ENCODE data around the gene GDNF. TPM values are rescaled to one million over a fixed set of nuclear protein-coding genes. Genes with fewer than 3 reads are reported as not detected.

Gene GDNF
- total RNA-seq, 2 experiments from 2014 or later, result not detected

DNA sequence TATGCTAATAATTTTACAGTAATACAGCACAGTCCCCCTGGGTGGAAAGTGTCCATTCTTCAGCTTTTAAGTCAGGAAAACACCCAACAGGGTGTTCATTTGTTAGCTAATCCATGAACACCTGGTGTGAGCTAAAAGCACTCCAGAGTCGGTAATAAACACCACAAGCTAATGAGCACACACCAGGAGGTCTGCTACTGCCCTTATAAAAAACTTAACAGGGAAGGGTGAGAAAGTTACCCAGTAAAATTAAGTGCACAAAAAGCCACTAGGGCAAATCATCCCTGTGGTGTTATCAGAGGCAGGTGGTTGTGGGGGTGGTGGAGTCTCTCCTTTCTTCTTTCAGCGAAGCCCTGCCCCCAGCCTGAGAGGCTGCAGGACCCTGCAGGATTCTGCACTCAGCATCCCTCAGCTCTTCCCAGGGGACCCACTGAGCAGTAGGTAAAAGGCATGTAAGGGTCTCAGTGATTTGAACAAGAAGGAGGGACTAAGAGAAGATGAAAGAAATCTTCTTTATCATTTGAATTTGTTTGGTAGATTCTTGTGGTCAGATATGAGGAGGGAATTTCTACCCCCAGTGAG is 14.4 kb downstream of the GDNF start:
- H3K27ac Mint-ChIP-seq, result no peak overlapping the region
- no peaks in the 10 kb centered on the region for H3K9me3 Mint-ChIP-seq (ENCODE audit: low read depth)
- CTCF ChIA-PET, result no interaction called here
- no peak for DNase-seq
- peaks cover 48% of the 10 kb centered on the region for H3K27me3 Mint-ChIP-seq
- no peaks in the 10 kb centered on the region for H3K4me1 Mint-ChIP-seq
- no peaks in the 10 kb centered on the region for H3K36me3 Mint-ChIP-seq
- no peak for ATAC-seq
- no peak overlapping the region for H3K4me3 Mint-ChIP-seq

DNA sequence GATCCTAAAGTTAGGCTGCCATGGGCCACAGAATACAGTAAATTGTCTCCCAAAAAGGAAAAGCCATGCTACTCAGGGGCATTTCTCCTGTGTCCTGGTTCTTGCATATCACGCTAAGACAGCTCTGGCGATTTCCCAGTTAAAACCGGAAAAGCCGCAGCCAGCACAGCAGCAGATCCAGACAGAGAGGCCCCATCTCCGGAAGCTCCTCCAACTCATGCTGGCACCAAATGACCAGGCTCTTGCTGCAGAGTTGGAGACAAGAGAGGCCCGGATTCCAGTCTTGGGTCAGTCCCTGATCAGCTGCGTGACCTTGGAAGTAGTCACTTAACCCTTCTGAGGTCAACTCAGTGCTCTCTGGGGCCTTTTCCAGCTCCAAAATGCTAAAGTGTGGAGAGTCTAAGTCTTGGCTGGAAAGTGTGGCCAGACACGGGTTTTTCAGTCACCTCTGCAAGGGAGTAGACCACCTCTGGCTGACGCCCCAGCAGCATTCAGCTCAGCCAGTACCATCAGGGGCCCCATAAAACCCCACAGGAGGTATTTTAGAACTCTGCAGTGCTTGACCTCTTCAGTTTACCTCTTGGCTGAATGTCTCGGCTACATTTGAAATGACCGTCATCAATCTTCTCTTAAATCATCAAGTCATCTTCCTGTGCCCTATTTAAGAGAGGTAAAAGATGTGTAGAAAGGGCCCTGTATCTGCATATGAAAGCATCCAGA is 16.2 kb downstream of the GDNF start:
- CTCF ChIA-PET, result no interaction called here
- Mint-ChIP-seq H3K27me3 (peaks cover 46% of the 10 kb centered on the region), H3K36me3 (no peaks in the 10 kb centered on the region), H3K9me3 (ENCODE audit: low read depth) (no peaks in the 10 kb centered on the region), H3K4me1 (no peaks in the 10 kb centered on the region), H3K4me3 (no peak overlapping the region), H3K27ac (no peak overlapping the region)
- DNase-seq, result no peak
- no peak for ATAC-seq

DNA sequence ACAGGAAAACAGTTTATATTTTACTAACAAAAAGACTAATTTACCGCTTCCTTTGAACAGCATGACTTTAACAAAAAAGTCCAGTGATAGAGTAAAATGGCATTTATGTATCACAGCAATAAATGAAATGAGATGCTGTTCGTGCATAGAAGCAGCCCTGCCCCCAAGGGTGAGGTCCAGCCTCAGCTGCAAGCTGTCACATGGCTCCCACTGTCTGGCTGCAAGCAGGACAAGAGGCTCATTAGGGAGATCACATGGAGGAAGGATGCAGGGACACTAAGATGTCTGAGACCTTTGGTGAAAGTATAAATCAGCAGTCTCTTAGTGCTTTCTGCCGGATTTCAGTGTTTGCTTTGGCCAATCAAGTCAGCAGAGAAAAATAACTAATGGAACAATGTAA is 23.0 kb downstream of the GDNF start:
- DNase-seq (no peak), ATAC-seq (no peak)
- Mint-ChIP-seq H3K36me3 (no peaks in the 10 kb centered on the region), H3K9me3 (ENCODE audit: low read depth) (no peaks in the 10 kb centered on the region), H3K4me1 (no peaks in the 10 kb centered on the region), H3K27me3 (peaks cover 14% of the 10 kb centered on the region), H3K27ac (no peak overlapping the region), H3K4me3 (no peak overlapping the region)
- CTCF ChIA-PET, result no interaction called here

DNA sequence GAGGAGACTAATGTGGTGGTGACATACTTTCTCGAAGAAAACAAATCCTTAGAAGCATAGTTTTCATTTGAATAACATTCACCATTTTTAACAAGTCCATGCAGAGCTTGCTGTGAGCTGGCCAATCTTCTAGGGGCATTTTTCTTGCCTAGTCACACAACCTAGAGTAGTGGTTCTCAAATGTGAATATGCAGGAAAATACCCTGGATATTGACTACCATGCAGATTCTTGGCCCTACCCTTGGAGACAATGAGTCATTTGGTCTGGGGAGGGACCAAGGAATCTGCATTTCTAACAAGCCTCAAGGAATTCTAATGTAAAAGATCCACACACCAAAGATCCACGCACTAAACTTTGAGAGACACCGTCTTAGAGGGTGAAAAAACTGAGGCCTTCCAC is 23.5 kb downstream of the GDNF start:
- DNase-seq (no peak), ATAC-seq (no peak)
- Mint-ChIP-seq H3K9me3 (ENCODE audit: low read depth) (no peaks in the 10 kb centered on the region), H3K4me1 (no peaks in the 10 kb centered on the region), H3K4me3 (no peak overlapping the region), H3K27ac (no peak overlapping the region), H3K27me3 (peaks cover 14% of the 10 kb centered on the region), H3K36me3 (no peaks in the 10 kb centered on the region)
- CTCF ChIA-PET, result no interaction called here

DNA sequence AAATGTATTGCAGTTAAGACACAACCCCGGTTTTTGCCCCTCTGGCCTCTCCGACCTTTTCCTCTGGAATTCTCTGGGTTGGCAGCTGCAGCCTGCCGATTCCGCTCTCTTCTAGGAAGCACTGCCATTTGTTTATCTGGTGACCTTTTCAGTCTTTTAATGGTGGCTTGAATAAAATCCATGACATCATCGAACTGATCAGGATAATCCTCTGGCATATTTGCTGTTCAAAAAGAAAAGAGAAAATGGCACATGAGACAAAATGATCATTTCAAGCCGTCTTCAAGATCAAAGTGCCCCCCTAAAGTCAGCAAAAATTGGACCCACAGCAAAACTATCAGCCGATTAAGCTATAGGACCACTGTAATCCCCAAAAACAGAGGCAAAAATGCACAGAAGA is 23.9 kb downstream of the GDNF start:
- H3K4me3 Mint-ChIP-seq, result no peak overlapping the region
- DNase-seq (no peak), ATAC-seq (no peak)
- H3K9me3 Mint-ChIP-seq (ENCODE audit: low read depth), result no peaks in the 10 kb centered on the region
- H3K36me3 Mint-ChIP-seq, result no peaks in the 10 kb centered on the region
- CTCF ChIA-PET, result no interaction called here
- no peaks in the 10 kb centered on the region for H3K4me1 Mint-ChIP-seq
- H3K27me3 Mint-ChIP-seq, result peaks cover 14% of the 10 kb centered on the region
- no peak overlapping the region for H3K27ac Mint-ChIP-seq

DNA sequence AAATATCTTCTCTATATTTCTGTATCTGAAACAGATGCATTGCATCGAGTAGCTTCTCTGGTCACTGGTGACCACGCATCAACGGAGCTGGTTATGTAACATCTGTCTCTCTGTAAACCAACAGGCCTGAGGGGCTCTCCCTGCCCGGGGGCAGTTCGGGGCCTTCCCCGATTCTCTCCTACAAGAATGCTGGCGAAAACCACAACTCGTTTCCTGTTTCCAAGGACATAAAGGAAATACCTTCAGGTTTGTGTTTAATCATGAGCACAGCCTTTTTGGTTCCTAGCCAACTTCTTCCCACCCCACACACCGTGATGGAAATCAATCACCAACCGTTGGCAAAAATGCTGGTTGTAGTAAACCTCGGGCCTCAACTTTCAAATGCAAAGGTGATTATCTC is 25.1 kb downstream of the GDNF start:
- Mint-ChIP-seq H3K9me3 (ENCODE audit: low read depth) (no peaks in the 10 kb centered on the region), H3K27ac (no peak overlapping the region), H3K4me1 (no peaks in the 10 kb centered on the region), H3K27me3 (peaks cover 10% of the 10 kb centered on the region), H3K36me3 (no peaks in the 10 kb centered on the region), H3K4me3 (no peak overlapping the region)
- CTCF ChIA-PET, result no interaction called here
- no peak for DNase-seq
- ATAC-seq, result no peak

DNA sequence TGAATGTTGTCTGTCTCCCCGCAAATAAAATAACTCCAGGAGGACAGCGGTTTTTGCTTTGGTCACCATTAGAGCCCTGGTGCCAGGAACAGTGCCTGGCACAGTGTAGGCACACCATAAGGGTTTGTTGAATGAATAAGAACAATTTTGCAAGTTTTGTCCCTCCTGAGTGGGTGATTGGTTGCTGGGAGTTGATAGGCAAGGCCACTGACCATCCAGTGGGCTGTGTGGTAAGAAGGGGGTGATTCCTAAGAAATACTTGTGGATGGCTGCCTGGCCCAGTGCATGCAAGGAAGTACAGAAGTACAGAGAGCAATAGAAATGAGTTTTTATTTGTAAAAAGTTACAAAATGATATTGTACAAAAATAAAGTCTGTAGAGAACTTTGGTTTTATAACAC is 27.5 kb downstream of the GDNF start:
- H3K36me3 Mint-ChIP-seq, result no peaks in the 10 kb centered on the region
- no peak for DNase-seq
- no peaks in the 10 kb centered on the region for H3K4me1 Mint-ChIP-seq
- peaks cover 9% of the 10 kb centered on the region for H3K27me3 Mint-ChIP-seq
- ATAC-seq, result no peak
- H3K27ac Mint-ChIP-seq, result no peak overlapping the region
- H3K9me3 Mint-ChIP-seq (ENCODE audit: low read depth), result no peaks in the 10 kb centered on the region
- CTCF ChIA-PET, result no interaction called here
- H3K4me3 Mint-ChIP-seq, result no peak overlapping the region

DNA sequence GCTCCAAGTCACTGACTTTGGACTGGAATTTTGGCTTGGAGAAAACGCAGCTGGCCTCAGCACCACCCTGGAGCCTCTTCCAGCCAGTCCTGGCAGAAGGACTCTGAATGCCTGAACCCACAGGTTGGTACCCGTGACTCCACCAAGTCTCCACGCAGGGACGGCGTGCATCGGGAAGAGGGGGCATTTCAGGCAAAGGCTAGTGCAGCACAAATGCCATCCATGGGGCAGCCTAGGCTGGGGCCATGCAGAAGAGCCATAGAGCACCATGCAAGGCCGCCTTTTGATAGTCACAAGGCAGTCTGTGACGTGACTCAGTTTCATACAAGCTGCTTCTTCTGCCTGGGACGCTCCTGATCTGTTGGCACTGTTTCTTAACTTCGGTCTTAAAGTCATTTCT is 28.0 kb downstream of the GDNF start:
- DNase-seq (no peak), ATAC-seq (no peak)
- H3K36me3 Mint-ChIP-seq, result no peaks in the 10 kb centered on the region
- H3K4me1 Mint-ChIP-seq, result no peaks in the 10 kb centered on the region
- H3K9me3 Mint-ChIP-seq (ENCODE audit: low read depth), result no peaks in the 10 kb centered on the region
- H3K4me3 Mint-ChIP-seq, result no peak overlapping the region
- H3K27ac Mint-ChIP-seq, result no peak overlapping the region
- CTCF ChIA-PET, result no interaction called here
- H3K27me3 Mint-ChIP-seq, result peaks cover 9% of the 10 kb centered on the region

DNA sequence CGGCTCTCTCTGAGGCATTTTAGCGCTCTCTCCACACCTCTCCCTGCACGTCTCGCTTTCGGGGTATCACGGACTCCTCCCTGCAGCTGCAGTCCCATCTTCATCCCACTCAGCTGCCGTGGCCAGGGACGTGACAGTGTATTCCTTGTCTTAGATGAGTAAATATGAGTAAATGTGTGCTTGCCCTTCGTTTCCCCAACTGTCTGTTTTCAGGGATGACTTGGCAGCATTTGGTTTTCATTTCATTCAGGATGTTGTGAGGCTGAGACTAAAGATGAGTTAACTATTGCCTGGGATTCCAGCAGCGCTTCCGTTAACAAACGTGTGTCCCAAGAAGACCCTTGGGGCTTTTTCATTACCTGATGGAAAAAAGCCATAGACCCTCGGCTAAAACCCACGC is 29.5 kb downstream of the GDNF start:
- H3K27ac Mint-ChIP-seq, result no peak overlapping the region
- peaks cover 5% of the 10 kb centered on the region for H3K27me3 Mint-ChIP-seq
- CTCF ChIA-PET, result no interaction called here

DNA sequence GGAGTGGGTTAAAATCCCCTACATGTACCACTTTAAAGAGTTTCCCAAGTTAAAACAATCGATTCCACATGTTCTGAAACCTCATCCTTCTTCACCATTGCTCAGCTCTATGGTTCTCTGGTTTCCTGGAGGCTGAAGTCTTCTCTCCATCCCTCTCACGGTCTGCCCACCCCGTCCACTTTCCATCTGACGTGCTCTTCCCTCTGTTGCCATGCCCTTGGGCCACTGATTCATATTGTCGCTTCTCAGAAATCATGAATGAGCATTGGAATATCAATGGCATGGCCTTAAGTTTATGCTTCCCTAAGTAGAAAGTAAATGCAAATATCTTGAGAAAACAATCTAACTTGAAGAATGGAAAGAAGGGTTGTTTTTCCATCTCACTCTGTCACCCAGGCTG is 30.9 kb downstream of the GDNF start:
- Mint-ChIP-seq H3K4me3 (no peak overlapping the region), H3K36me3 (no peaks in the 10 kb centered on the region)

More for the DNA sequence above, 29.5 kb downstream of the GDNF start:
- Mint-ChIP-seq H3K36me3 (no peaks in the 10 kb centered on the region), H3K4me1 (no peaks in the 10 kb centered on the region), H3K9me3 (ENCODE audit: low read depth) (no peaks in the 10 kb centered on the region), H3K4me3 (no peak overlapping the region)
- ATAC-seq (no peak), DNase-seq (no peak)

DNA sequence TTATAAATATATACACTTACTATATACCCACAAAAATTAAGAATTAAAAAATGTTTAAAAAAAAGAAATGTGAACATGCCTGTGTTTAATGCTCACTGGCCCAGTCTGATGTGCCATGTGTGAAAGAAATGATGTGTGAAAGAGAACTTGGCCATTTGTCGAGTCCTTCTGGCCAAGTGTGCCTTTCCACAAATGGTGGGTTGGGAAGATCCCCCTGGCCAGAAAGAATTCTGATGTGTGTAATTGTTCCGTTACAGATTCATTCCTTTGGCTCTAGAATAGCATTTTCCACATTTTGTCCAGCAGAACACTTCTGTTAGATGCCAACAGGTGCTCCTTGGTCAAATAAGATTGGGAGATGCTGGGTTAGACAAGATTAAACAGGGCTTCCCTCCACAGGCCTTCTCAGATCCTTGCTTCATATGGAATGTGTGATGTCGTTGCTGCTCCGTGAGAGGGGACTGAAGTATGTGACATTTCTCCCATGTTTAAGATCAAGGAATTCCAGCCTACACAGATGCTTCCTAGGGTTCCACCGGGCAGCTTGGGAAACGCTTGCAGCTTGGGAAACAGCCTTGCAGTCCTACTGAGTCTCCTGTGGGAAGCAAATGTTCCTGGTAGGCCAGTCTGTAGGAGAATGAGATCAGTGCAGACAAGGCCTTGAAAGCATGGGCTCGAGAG is 32.1 kb downstream of the GDNF start:
- no peaks in the 10 kb centered on the region for H3K9me3 Mint-ChIP-seq (ENCODE audit: low read depth)
- no peaks in the 10 kb centered on the region for H3K36me3 Mint-ChIP-seq
- CTCF ChIA-PET, result no interaction called here
- no peak for DNase-seq
- H3K4me3 Mint-ChIP-seq, result no peak overlapping the region
- peaks cover 3% of the 10 kb centered on the region for H3K27me3 Mint-ChIP-seq
- H3K27ac Mint-ChIP-seq, result no peak overlapping the region
- H3K4me1 Mint-ChIP-seq, result no peaks in the 10 kb centered on the region
- no peak for ATAC-seq

More for the DNA sequence above, 30.9 kb downstream of the GDNF start:
- ATAC-seq, result no peak
- H3K4me1 Mint-ChIP-seq, result no peaks in the 10 kb centered on the region
- H3K27ac Mint-ChIP-seq, result no peak overlapping the region
- H3K9me3 Mint-ChIP-seq (ENCODE audit: low read depth), result no peaks in the 10 kb centered on the region
- CTCF ChIA-PET, result no interaction called here
- DNase-seq, result no peak
- no peaks in the 10 kb centered on the region for H3K27me3 Mint-ChIP-seq

DNA sequence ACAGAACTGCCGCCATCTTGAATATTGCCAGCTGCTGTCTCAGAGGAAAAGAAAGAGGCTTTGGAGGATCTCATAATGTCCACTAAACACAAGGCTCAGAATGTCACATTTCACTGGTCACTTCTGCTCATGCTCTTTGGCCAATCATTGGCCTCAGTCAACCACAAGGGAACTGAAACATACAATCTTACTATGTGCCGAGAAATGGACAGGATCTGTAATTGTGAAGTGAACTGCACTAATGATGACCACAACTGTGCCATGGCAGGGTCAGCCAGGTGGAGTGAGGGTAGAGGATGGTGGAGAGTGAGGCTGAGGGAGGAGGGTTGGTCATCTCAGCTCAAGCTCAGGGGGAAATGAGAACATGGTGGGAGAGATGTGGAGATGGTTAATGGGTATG is 32.8 kb downstream of the GDNF start:
- no peaks in the 10 kb centered on the region for H3K36me3 Mint-ChIP-seq
- no peak overlapping the region for H3K27ac Mint-ChIP-seq
- CTCF ChIA-PET, result no interaction called here
- H3K9me3 Mint-ChIP-seq (ENCODE audit: low read depth), result no peaks in the 10 kb centered on the region
- H3K27me3 Mint-ChIP-seq, result peaks cover 8% of the 10 kb centered on the region
- no peaks in the 10 kb centered on the region for H3K4me1 Mint-ChIP-seq
- no peak for DNase-seq
- no peak for ATAC-seq
- no peak overlapping the region for H3K4me3 Mint-ChIP-seq

DNA sequence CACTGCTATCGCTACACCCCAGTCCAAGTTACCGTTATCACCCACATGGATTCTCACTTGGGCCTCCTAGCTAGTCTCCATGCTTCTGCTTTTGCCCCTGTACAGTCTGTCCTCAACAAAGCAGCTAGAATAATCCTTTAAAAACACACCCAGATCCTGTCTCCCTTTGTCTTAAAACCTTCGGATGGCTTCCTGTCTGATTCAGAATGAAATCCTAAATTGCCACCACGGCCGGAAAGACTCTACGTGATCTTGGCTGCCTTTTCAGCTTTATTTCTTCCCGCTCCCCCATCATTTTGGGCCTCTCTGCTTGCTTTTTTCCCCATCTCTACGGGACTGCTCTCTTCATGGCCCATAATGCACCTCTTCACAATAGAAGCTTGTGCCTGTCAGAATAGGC is 33.4 kb downstream of the GDNF start:
- H3K4me1 Mint-ChIP-seq, result no peaks in the 10 kb centered on the region
- DNase-seq (no peak), ATAC-seq (no peak)
- H3K27ac Mint-ChIP-seq, result no peak overlapping the region
- CTCF ChIA-PET, result no interaction called here
- H3K4me3 Mint-ChIP-seq, result no peak overlapping the region
- H3K27me3 Mint-ChIP-seq, result peaks cover 8% of the 10 kb centered on the region
- no peaks in the 10 kb centered on the region for H3K36me3 Mint-ChIP-seq
- no peaks in the 10 kb centered on the region for H3K9me3 Mint-ChIP-seq (ENCODE audit: low read depth)

DNA sequence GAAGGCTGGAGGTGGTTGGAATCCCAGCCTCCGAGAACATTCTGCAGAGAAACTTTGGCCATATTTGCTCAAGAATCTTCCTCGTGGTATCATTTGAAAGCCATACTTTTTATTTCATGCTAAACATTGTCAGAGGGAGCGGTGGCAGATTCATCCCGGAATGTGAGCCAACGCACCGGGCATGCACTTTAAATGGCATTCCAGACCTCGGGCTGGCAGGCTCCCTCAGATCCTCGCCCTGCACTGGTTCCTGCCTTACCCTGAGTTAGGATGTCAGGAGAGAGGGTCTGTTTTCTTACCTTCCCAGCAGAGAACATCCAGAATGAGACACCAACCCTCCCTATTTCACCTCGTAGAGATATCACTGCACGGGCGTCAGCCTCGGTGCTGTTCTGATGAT is 33.8 kb downstream of the GDNF start:
- Mint-ChIP-seq H3K27ac (no peak overlapping the region), H3K36me3 (no peaks in the 10 kb centered on the region), H3K27me3 (peaks cover 8% of the 10 kb centered on the region), H3K9me3 (ENCODE audit: low read depth) (no peaks in the 10 kb centered on the region), H3K4me1 (no peaks in the 10 kb centered on the region), H3K4me3 (no peak overlapping the region)
- CTCF ChIA-PET, result no interaction called here
- ATAC-seq (no peak), DNase-seq (no peak)

All from activated CD8-positive, alpha-beta memory T cell treated with anti-CD3 and anti-CD28 coated beads, Interleukin-2, amount 10 ng/mL, durations not matched to agents 7 days and 5 days (primary cell).